Tibial nerve (tissue), 4 donors: ENCODE measurements around the gene LINC01488. TPM values are rescaled to one million over a fixed set of nuclear protein-coding genes. Genes with fewer than 3 reads are reported as not detected.

Experiments
- DNase-seq, 2 donors: peaks; one replicate each; pipeline ENCODE4 v3.0.0-alpha.2; 2019; ENCODE audit warnings: low spot score in 2 of 2
- H3K27ac ChIP-seq, 4 donors: fragments of 200-600 bp; sonication (generic) in 3 of 4; one replicate each; pipeline ENCODE4 v1.5.1; 2017 to 2019; ENCODE audit warnings: mild to moderate bottlenecking in 1 of 4
- H3K27me3 ChIP-seq, 2 donors: fragments of 200-600 bp; sonication (generic) in 1 of 2; one replicate each; pipeline versions ENCODE4 v1.5.1 to v1.6.0; 2017 to 2019
- H3K36me3 ChIP-seq, 3 donors: fragments of 200-600 bp; sonication (generic); one replicate each; pipeline ENCODE4 v1.5.1; 2018 to 2019
- H3K4me1 ChIP-seq, 4 donors: fragments of 200-600 bp; sonication (generic) in 3 of 4; one replicate each; pipeline ENCODE4 v1.5.1; 2017 to 2019
- H3K4me3 ChIP-seq, 4 donors: fragments of 200-600 bp; sonication (generic) in 3 of 4; one replicate each; pipeline ENCODE4 v1.5.1; 2017 to 2019; ENCODE audit warnings: mild to moderate bottlenecking in 1 of 4, moderate library complexity in 1 of 4
- H3K9me3 ChIP-seq, 4 donors: fragments of 200-600 bp; sonication (generic) in 3 of 4; one replicate each; pipeline ENCODE4 v1.5.1; 2017 to 2019
- EP300 ChIP-seq, 2 donors: sonication (generic); formaldehyde crosslinking; IDR thresholded peaks; one replicate each; pipeline ENCODE4 v1.6.1; 2017; ENCODE audit warnings: antibody characterized with exemption in 2 of 2, mild to moderate bottlenecking in 1 of 2
- POLR2A ChIP-seq, 2 donors: fragments of 450-650 bp; IDR thresholded peaks; one replicate each; pipeline ENCODE4 v1.6.1; 2017; ENCODE audit warnings: antibody characterized with exemption in 2 of 2, mild to moderate bottlenecking in 2 of 2, moderate library complexity in 2 of 2
- WGBS, 2 donors: methylation state at CpG; one replicate each; pipeline ENCODE4 v1.1.5; 2018; 5-methylcytosine and 5-hydroxymethylcytosine counted together
- total RNA-seq, 4 donors: library from RNA; depleted of rRNA; stranded (reverse); fragments of >200 nt; gene quantifications; one replicate each; pipeline ENCODE4 v1.1.0, GENCODE V29; 2016
- TF ChIP-seq, protein P1 (sequence below), 5 experiments: fragments of 200-600 bp in 3 of 5; fragments of 450-650 bp in 2 of 5; sonication (generic) in 3 of 5; IDR thresholded peaks; one replicate each; pipeline ENCODE4 v1.5.1; 2016 to 2019; ENCODE audit warnings: antibody characterized with exemption in 5 of 5, mild to moderate bottlenecking in 3 of 5, moderate library complexity in 2 of 5

Gene LINC01488
- total RNA-seq, 4 donors from 2014 or later = not detected

DNA sequence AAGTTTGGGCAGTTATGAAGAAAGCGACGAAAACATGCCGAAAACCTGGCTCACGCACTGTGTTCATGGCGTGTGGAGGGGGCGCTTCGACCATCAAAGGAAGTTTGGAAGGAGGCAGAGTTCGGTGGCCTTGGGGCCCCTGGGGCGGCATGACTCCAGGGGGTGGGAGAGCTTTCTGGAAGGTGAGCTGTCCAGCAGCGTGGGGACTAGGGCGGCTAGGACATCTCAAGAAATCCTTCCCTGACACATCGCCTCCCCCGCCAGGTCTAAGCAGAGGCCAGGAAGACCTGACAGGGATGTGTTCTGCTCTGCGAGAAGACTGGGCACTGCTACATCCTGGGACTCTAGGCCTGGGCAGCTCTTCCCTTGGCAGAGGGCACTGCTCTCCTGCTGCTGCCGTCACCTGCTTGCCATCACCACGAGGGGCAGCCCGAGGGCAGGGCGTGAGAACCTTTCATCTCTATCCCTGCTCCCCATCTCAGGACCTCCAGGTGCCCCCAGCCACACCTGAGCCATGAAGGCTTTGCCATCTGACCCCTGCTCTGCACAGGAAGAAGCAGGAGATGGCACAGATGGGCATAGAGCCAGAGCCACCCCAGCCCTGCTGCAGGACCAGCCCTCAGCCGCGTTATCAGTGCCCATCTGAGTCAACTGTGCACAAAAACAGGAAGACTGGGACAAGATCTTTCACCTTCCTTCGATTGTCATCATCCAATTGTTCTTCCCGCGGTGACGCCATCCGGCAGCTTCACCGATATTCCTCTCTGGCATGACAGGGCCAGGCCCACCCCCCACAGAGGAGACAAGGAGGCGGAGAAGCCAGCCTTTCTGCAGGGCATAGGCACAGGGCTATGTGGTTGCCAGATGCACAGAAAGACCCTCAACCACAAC lies 12.7 kb downstream of the LINC01488 start:
- no peak overlapping the region for H3K4me3 ChIP-seq
- H3K36me3 ChIP-seq = no peaks in the 10 kb centered on the region
- H3K9me3 ChIP-seq = no peaks in the 10 kb centered on the region
- no peak for DNase-seq
- WGBS, 2 donors = 93 to 94% methylated on average over 27 of the region's 27 CpGs
- TF ChIP-seq, protein P1, sequence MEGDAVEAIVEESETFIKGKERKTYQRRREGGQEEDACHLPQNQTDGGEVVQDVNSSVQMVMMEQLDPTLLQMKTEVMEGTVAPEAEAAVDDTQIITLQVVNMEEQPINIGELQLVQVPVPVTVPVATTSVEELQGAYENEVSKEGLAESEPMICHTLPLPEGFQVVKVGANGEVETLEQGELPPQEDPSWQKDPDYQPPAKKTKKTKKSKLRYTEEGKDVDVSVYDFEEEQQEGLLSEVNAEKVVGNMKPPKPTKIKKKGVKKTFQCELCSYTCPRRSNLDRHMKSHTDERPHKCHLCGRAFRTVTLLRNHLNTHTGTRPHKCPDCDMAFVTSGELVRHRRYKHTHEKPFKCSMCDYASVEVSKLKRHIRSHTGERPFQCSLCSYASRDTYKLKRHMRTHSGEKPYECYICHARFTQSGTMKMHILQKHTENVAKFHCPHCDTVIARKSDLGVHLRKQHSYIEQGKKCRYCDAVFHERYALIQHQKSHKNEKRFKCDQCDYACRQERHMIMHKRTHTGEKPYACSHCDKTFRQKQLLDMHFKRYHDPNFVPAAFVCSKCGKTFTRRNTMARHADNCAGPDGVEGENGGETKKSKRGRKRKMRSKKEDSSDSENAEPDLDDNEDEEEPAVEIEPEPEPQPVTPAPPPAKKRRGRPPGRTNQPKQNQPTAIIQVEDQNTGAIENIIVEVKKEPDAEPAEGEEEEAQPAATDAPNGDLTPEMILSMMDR (IDR thresholded peaks at IDR 0.05) = no peak
- no peak for TF ChIP-seq POLR2A (IDR thresholded peaks at IDR 0.05)
- no peak for TF ChIP-seq EP300 (IDR thresholded peaks at IDR 0.05)
- peak overlapping the region in 1 of 4 donors; percentile 89 for H3K27ac ChIP-seq
- H3K27me3 ChIP-seq = no peaks in the 10 kb centered on the region
- peaks cover 0 to 54% (median 30%) of the 10 kb centered on the region in 4 donors for H3K4me1 ChIP-seq

DNA sequence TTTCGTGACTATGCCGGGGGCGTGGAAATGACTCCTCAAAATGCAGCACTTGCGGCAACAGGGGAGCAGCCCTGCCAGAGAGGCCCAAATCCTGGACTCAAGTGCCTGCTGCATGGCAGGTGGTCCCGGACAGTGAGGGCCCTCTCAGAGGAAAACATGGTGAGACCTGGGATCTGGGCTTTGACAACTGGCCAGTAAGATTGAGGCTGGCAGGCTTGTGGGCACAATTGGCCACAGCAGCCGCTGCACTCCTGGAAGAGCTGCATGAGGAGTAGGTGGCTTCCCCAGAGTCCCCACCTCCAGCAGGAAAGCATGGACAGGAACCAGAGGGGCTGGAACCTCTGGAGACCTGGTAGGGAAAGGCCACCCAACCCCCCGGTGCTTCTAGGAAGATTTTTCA lies 13.4 kb downstream of the LINC01488 start:
- Histone ChIP-seq H3K27ac (peak overlapping the region in 1 of 4 donors; percentile 89), H3K36me3 (no peaks in the 10 kb centered on the region), H3K9me3 (no peaks in the 10 kb centered on the region), H3K4me3 (no peak overlapping the region), H3K27me3 (no peaks in the 10 kb centered on the region), H3K4me1 (peaks cover 0 to 55% (median 32%) of the 10 kb centered on the region in 4 donors)
- WGBS, 2 donors = 92 to 95% methylated on average over 5 to 7 of the region's 7 CpGs
- TF ChIP-seq POLR2A (IDR thresholded peaks at IDR 0.05) (no peak), EP300 (IDR thresholded peaks at IDR 0.05) (no peak)
- TF ChIP-seq, protein P1 (IDR thresholded peaks at IDR 0.05) = no peak
- DNase-seq = no peak

- Histone ChIP-seq H3K27me3 (no peaks in the 10 kb centered on the region), H3K4me3 (no peak overlapping the region), H3K36me3 (no peaks in the 10 kb centered on the region), H3K9me3 (no peaks in the 10 kb centered on the region), H3K27ac (peak overlapping the region in 3 of 4 donors; percentile 66 to 92 (median 89)), H3K4me1 (peaks cover 0 to 61% (median 32%) of the 10 kb centered on the region in 4 donors)
- 80 to 86% methylated on average over 11 to 12 of the region's 12 CpGs for WGBS, 2 donors
- DNase-seq = no peak
- TF ChIP-seq POLR2A (IDR thresholded peaks at IDR 0.05) (no peak), EP300 (IDR thresholded peaks at IDR 0.05) (no peak)
- TF ChIP-seq, protein P1 (IDR thresholded peaks at IDR 0.05) = no peak
Measured at GRCh38 chr11:69495441-69496201, 14.2 kb downstream of the LINC01488 start.

DNA sequence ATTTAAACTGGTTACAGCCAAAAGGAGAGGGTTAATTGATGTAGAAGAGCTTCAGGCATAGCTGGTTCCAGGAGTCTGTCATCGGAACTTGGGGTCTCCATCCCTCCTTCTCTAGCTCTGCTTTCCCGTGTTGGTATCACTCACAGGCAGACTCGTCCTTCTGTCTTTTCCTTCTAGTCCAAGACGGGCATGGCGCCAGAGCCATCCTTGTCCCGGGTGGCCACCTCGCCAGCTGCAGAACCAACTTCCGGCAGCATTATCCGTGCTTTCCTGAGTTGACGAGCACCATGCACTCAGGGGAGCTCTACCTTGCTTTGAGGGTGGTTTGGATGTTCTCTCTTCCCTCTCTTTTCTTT lies 14.7 kb downstream of the LINC01488 start:
- 85 to 87% methylated on average over 10 of the region's 10 CpGs for WGBS, 2 donors
- H3K27me3 ChIP-seq = no peaks in the 10 kb centered on the region
- H3K36me3 ChIP-seq = no peaks in the 10 kb centered on the region
- no peaks in the 10 kb centered on the region for H3K9me3 ChIP-seq
- TF ChIP-seq EP300 (IDR thresholded peaks at IDR 0.05) = no peak
- TF ChIP-seq POLR2A (IDR thresholded peaks at IDR 0.05) = no peak
- TF ChIP-seq, protein P1 (IDR thresholded peaks at IDR 0.05) = no peak
- no peak for DNase-seq
- peak overlapping the region; percentile 66 to 92 (median 84) for H3K27ac ChIP-seq
- H3K4me3 ChIP-seq = no peak overlapping the region
- peaks cover 0 to 61% (median 32%) of the 10 kb centered on the region in 4 donors for H3K4me1 ChIP-seq
